Spleen (tissue), 11 donors: Measurements from ENCODE around the gene SLTM. TPM values are rescaled to one million over a fixed set of nuclear protein-coding genes. Genes with fewer than 3 reads are reported as not detected.
"Not testable (repeated sequence)": the region's sequence is repeated elsewhere in the genome, so short reads cannot be mapped to it uniquely, and the experiment has no call there.

Source experiments
- DNase-seq: peaks from one replicate; pipeline ENCODE4 v3.0.0-alpha.2; 2020
- H3K27ac ChIP-seq, 8 donors: fragments of 200-600 bp; sonication (generic) in 7 of 8; 1 replicate in 4 of 8; 2 replicates in 4 of 8; pipeline versions ENCODE4 v1.5.0 to v1.8.0; 2016 to 2021; ENCODE audit warnings: inconsistent platforms in 4 of 8, mild to moderate bottlenecking in 4 of 8, moderate library complexity in 1 of 8
- H3K27me3 ChIP-seq, 7 donors: fragments of 200-600 bp; sonication (generic) in 6 of 7; replicated peaks in 1 of 7; 1 replicate in 4 of 7; 2 replicates in 3 of 7; pipeline versions ENCODE4 v1.5.0 to v1.8.0; 2016 to 2021; ENCODE audit warnings: inconsistent platforms in 3 of 7, mild to moderate bottlenecking in 1 of 7
- H3K36me3 ChIP-seq, 6 donors: fragments of 200-600 bp; sonication (generic) in 5 of 6; 1 replicate in 4 of 6; 2 replicates in 2 of 6; pipeline versions ENCODE4 v1.5.0 to v1.8.0; 2016 to 2021; ENCODE audit warnings: inconsistent platforms in 2 of 6
- H3K4me1 ChIP-seq, 6 donors: fragments of 200-600 bp; sonication (generic) in 5 of 6; 1 replicate in 3 of 6; 2 replicates in 3 of 6; pipeline versions ENCODE4 v1.5.0 to v1.8.0; 2016 to 2021; ENCODE audit warnings: inconsistent platforms in 3 of 6
- H3K4me3 ChIP-seq, 8 donors: fragments of 200-600 bp; sonication (generic) in 7 of 8; 1 replicate in 4 of 8; 2 replicates in 4 of 8; pipeline versions ENCODE4 v1.5.0 to v1.8.0; 2016 to 2021; ENCODE audit warnings: inconsistent platforms in 4 of 8, mild to moderate bottlenecking in 4 of 8, moderate library complexity in 2 of 8
- H3K9me3 ChIP-seq, 8 donors: fragments of 200-600 bp; sonication (generic) in 7 of 8; 1 replicate in 4 of 8; 2 replicates in 4 of 8; pipeline versions ENCODE4 v1.5.0 to v1.8.0; 2016 to 2021; ENCODE audit warnings: inconsistent platforms in 4 of 8
- CTCF ChIP-seq, 11 experiments: fragments of 200-600 bp in 7 of 11; fragments of 450-650 bp in 4 of 11; sonication (generic) in 4 of 11; IDR thresholded peaks in 8 of 11; conservative IDR thresholded peaks in 3 of 11; 1 replicate in 7 of 11; 2 replicates in 4 of 11; pipeline versions ENCODE4 v1.4.0 to v1.8.0; 2016 to 2021; ENCODE audit warnings: antibody characterized with exemption in 11 of 11, inconsistent platforms in 4 of 11, mild to moderate bottlenecking in 1 of 11
- POLR2A ChIP-seq, 3 donors: fragments of 450-650 bp; IDR thresholded peaks; one replicate each; pipeline ENCODE4 v1.5.1; 2017; ENCODE audit warnings: antibody characterized with exemption in 3 of 3, mild to moderate bottlenecking in 1 of 3
- POLR2AphosphoS5 ChIP-seq, 3 donors: sonication (generic); formaldehyde crosslinking; IDR thresholded peaks; one replicate each; pipeline ENCODE4 v1.5.1; 2017; ENCODE audit warnings: antibody characterized with exemption in 3 of 3
- WGBS, 5 donors: extraction: QIAGEN DNeasy Blood & Tissue Kit in 3 of 5; methylation state at CpG; one replicate each; pipeline versions ENCODE4 v1.1.5 to v1.1.7; 2013 to 2018; 5-methylcytosine and 5-hydroxymethylcytosine counted together
- intact Hi-C: fragments of 100-400 bp; cut with DNase I; formaldehyde crosslinking; loops from one replicate; pipeline ENCODE4 v1.15.0; 2023; ENCODE audit warnings: low total_unique reads
- polyA plus RNA-seq, 3 donors: library from polyadenylated mRNA; stranded (reverse); fragments of 200-250 nt; gene quantifications; one replicate each; pipeline ENCODE4 v1.2.1, GENCODE V29; 2013
- total RNA-seq, 7 donors: library from RNA; depleted of rRNA in 3 of 7; stranded (reverse); fragments of >200 nt in 3 of 7; fragmentation: NEBNext Ultra II Directional in 4 of 7; extraction: Animal tissue kit (Norgen Biotek cat#: 25700) in 4 of 7; gene quantifications; one replicate each; pipeline versions ENCODE4 v1.1.0 to v1.2.1, GENCODE V29; 2016 to 2021
- donor health status: healthy with polysubstance abuse.
- donor health status: DM: no; HTN: no; CAD: no; lungs with moderate emphysema.
- donor health status: DM: no; HTN: no; CAD: no.
- donor health status: Bipolar disorder and iron deficiency.
- donor health status: healthy.
- donor health status: DM: no; HTN: no; CAD: no.
- donor health status: DM: yes; HTN: yes; CAD: no.

Gene SLTM
- total and polyA plus RNA-seq, 10 donors, result 43.7 to 176 (median 109) TPM

GRCh38 chr15:58900631-58901030 is 32.8 kb downstream of the SLTM start:
- Histone ChIP-seq H3K4me3 (no peak overlapping the region), H3K27ac (no peak overlapping the region), H3K36me3 (peaks cover 0 to 91% (median 43%) of the 10 kb centered on the region in 6 donors), H3K4me1 (no peaks in the 10 kb centered on the region), H3K27me3 (no peaks in the 10 kb centered on the region), H3K9me3 (no peaks in the 10 kb centered on the region)
- no peak for DNase-seq
- intact Hi-C loops, result no loop called here
- WGBS, 5 donors, result 83 to 94% (median 88%) methylated on average over 3 of the region's 3 CpGs
- no peak for TF ChIP-seq POLR2AphosphoS5 (IDR thresholded peaks at IDR 0.05)
- TF ChIP-seq POLR2A (IDR thresholded peaks at IDR 0.05), result no peak
- TF ChIP-seq CTCF (IDR thresholded peaks at IDR 0.05 in 8 of 11, conservative IDR thresholded peaks at IDR 0.05 in 3 of 11), result no peak

- H3K4me1 ChIP-seq, result no peaks in the 10 kb centered on the region
- 84 to 100% (median 92%) methylated on average over 1 of the region's 1 CpG for WGBS, 5 donors
- TF ChIP-seq POLR2AphosphoS5 (IDR thresholded peaks at IDR 0.05) (no peak), CTCF (IDR thresholded peaks at IDR 0.05 in 8 of 11, conservative IDR thresholded peaks at IDR 0.05 in 3 of 11) (no peak), POLR2A (IDR thresholded peaks at IDR 0.05) (no peak)
- no peak overlapping the region for H3K4me3 ChIP-seq
- intact Hi-C loops, result no loop called here
- H3K9me3 ChIP-seq, result no peaks in the 10 kb centered on the region
- H3K36me3 ChIP-seq, result peaks cover 0 to 91% (median 61%) of the 10 kb centered on the region in 6 donors
- no peaks in the 10 kb centered on the region for H3K27me3 ChIP-seq
- no peak for DNase-seq
- no peak overlapping the region for H3K27ac ChIP-seq
These were observed 35.3 kb downstream of the SLTM start for GRCh38 chr15:58898150-58898680.

GRCh38 chr15:58889363-58889762 is 44.1 kb downstream of the SLTM start:
- DNase-seq, result no peak
- H3K36me3 ChIP-seq, result peaks cover 0 to 100% (median 95%) of the 10 kb centered on the region in 6 donors
- H3K4me1 ChIP-seq, result no peaks in the 10 kb centered on the region
- H3K27ac ChIP-seq, result no peak overlapping the region
- H3K27me3 ChIP-seq, result no peaks in the 10 kb centered on the region
- 86 to 94% (median 87%) methylated on average over 7 of the region's 7 CpGs for WGBS, 5 donors
- no peaks in the 10 kb centered on the region for H3K9me3 ChIP-seq
- TF ChIP-seq POLR2A (IDR thresholded peaks at IDR 0.05), result no peak
- intact Hi-C loops, result no loop called here
- no peak overlapping the region for H3K4me3 ChIP-seq

GRCh38 chr15:58886921-58887320 is 46.6 kb downstream of the SLTM start:
- no peaks in the 10 kb centered on the region for H3K9me3 ChIP-seq
- no peak overlapping the region for H3K4me3 ChIP-seq
- TF ChIP-seq CTCF (IDR thresholded peaks at IDR 0.05 in 8 of 11, conservative IDR thresholded peaks at IDR 0.05 in 3 of 11), result no peak
- TF ChIP-seq POLR2A (IDR thresholded peaks at IDR 0.05), result no peak
- H3K36me3 ChIP-seq, result peaks cover 0 to 100% (median 95%) of the 10 kb centered on the region in 6 donors
- intact Hi-C loops, result no loop called here
- H3K27ac ChIP-seq, result no peak overlapping the region
- H3K27me3 ChIP-seq, result no peaks in the 10 kb centered on the region
- DNase-seq, result no peak
- H3K4me1 ChIP-seq, result no peaks in the 10 kb centered on the region
- WGBS, 5 donors, result 91 to 98% (median 97%) methylated on average over 12 of the region's 12 CpGs

GRCh38 chr15:58883926-58884325 is 49.6 kb downstream of the SLTM start:
- H3K4me3 ChIP-seq, DNase-seq, H3K9me3 ChIP-seq, intact Hi-C loops, H3K27me3 ChIP-seq, H3K4me1 ChIP-seq: not testable (repeated sequence)
- Histone ChIP-seq H3K27ac (peak overlapping the region in 1 of 8 donors; percentile 0), H3K36me3 (peaks cover 0 to 100% (median 96%) of the 10 kb centered on the region in 6 donors)
- WGBS, 5 donors, result 74 to 92% (median 84%) methylated on average over 3 of the region's 3 CpGs
